GM18861 (cell line): ENCODE measurements around the gene NCKAP5.

Experiments
- ATAC-seq: cut with Tn5 transposase; IDR thresholded peaks from one replicate; pipeline ENCODE4 v1.9.1; 2021; ENCODE audit not compliant: unreplicated experiment

Gene NCKAP5

DNA sequence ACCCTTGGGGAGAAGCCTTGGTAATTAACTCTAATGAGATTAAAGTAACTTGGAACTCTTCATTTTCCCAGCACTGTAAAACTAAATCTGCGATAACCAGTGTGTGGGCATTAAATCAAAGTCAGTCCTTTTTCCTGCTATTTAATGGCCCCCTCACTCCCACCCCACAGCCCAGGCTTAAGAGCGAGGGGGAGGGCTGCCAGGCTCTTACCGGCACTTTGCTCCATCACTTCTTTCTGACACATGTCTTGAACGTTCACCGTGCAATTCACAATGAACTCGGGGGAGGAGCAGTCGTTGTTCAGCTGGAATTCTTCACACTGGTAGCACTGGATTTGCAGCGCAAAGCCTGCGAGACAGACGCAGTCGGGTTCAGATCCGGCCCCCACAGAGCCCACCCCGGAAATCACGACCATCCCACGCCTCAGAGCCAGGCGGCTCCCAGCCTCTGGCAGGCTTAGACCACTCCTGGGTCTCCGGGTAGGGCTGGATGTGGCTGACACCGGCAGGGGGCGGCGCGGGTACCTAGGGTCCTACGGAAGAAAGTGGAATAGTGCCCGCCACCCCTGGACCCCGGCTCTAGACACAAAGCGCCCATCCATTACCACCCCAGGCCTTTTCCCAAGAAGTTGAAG lies 900.0 kb downstream of the NCKAP5 start:
- no peak for ATAC-seq

DNA sequence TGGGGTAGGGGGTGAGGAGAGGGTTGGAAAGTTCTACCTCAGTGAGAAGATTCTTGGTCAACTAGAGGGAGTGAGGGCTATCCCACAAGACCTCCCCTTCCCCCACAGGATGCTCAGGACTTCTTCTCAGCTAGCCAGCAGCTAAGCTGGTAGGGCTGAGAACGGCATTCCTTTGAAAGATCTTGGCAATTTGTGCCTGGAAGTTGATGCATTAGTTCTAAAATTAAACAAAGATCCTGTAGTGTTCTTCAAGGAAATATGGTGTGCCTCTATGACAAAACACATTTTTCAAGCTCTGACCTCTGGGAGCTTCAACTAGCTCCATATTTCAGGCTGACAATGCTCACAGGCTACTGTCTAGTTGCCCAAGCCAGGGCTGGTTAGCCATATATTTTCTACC lies 900.6 kb downstream of the NCKAP5 start:
- no peak for ATAC-seq

DNA sequence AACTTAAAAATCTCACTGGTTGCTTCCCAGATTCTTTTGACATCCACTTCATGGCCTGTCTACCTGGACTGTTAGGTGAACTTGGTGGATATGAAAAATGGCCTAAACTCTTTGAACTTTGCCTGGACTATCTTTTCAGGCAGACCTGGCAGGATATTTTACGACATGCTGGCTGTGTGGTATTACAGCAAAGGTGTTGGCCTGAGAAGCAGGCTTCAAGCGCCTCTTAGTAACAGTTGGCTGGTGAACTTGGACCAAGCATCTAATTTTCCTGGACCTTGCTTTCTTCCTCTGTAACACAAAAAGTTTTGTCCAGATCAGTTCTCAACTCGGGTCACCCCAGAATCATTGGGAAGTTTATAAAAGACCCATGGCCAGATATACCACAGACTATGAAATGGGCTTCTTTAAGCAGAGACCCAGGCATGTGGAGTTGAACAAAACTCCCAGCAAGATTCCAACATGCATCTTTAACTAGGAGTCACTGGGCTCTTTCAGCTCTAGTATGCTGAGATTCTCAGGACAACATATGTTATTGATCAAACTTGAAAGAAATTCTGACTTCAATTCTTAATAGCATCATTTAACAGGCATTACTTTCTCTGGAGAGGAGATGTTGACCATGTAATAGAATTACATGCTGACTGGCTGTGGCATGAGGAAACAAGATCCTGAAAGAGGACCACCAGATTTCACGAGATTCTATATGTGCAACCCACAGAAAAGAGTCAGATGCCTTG lies 902.7 kb downstream of the NCKAP5 start:
- ATAC-seq = no peak

DNA sequence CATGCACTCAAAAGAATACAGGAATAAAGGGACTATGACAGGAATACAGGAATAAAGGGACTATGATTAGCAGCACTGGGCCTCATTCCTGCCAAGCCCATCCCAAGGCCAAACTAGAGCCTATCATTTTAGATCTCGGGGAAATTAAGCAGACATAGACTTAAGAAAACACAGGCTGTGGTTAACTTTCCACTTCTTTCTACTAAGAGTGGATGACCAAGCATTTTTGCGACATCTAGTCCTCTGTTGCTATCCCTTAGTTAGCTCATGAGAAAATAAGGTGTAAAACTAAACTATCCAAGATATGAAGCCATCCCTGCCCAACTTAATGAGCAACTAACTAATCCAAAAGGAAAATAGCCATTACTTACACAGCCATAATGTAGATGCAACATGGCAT lies 904.2 kb downstream of the NCKAP5 start:
- no peak for ATAC-seq

DNA sequence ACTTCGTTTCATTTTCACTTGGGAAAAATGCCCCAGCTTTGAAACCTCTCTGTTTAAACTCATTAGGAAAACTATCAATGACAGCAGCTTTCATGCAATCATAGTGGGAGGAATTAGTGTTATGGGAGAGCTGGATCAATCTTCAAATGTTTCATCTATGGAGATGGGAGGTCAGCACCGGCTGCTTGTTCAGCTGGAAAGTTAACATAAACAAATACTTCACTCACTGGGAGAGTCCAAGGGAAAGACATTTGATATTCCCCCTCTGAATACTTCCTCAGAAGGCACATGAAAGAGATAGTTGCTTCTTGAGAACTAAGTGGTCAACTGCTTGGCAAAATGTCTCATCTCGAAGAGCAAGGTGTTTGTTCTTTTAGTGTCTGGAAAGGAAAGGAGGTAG lies 905.5 kb downstream of the NCKAP5 start:
- no peak for ATAC-seq

DNA sequence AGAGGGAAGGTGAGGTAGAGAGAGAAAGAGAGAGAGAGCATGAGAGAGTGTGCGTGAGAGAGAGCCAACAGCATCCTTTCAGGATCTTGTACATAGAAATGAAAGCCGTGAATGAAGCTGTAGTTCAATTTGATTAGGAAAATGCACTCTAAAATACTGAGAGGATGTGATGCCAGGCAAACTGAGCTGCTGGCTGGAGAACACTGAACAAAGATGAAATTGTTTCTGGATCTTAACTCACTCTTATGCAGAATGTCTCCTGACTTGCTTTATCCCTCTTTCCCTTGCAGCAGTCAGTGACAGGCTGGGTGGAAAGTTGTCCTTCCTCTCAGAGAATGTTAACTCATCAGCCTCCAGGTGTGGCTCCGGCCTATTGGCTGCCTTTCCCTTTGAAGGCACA lies 908.9 kb downstream of the NCKAP5 start:
- no peak for ATAC-seq

DNA sequence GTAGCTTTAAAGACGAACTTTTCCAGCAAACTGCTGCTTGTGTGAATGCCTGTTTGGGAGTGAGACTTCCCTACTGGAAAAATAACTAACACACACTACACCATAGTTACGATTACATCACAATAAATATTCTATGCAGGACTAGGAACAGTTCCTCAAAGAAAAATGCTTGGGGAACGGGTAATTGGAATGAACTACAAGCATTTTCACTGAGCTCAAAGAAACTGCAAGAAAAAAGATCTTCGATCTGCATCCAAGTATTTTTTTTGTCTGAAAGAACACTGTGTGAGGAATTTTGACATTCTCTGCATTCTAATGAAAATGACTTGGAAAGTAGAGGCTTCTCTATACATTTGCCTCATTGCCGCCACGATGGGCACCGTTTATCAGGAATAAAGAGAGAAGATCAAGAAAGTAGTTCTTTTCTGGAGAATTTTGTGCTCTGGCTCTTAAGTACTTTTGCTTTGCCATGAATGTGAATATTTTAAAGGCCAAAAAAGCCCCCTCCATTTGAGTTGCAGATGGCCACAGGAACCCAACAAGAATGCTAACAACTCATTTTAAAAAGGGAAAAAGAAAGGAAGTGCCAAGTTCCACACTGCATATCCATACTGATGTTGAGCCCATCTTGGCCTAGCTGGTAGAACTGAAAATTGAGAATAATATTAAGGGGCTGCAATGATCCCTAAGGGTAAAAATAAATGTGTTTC lies 911.8 kb downstream of the NCKAP5 start:
- ATAC-seq = no peak

DNA sequence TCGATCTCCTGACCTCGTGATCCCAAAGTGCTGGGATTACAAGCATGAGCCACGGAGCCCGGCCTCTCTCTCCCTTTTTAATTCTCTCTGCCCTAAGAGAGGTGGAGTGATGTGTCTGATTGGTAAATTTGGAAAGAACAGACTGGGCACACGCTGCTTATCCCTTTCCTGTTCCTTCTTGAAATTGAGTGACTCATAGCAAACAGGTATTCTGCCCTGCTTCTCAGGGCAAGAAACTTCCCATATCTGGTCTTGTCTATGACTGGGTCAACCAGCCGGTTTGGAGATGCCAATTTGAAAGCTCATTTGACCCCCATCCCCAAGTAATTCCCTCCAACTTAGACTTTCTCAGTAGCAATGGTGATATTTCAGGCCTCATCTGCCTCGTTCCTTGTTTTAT lies 913.3 kb downstream of the NCKAP5 start:
- no peak for ATAC-seq

DNA sequence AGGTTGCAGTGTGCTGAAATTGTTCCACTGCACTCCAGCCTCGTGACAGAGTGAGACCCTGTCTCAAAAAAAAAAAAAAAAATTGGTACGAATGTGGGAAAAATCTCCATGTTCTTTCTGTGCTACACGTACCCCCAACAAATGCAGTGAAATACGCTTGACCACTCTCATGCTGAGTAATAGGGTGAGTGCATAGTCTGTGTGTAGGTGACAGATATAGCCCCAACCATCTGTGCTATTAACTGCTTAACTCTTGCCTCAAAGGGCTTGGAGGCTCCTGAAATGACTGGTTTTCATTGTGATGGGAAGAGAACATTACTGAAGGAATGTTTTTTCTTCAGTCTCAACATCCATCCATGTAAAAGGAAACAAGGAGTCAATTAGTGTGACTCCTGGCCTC lies 913.9 kb downstream of the NCKAP5 start:
- ATAC-seq = no peak

DNA sequence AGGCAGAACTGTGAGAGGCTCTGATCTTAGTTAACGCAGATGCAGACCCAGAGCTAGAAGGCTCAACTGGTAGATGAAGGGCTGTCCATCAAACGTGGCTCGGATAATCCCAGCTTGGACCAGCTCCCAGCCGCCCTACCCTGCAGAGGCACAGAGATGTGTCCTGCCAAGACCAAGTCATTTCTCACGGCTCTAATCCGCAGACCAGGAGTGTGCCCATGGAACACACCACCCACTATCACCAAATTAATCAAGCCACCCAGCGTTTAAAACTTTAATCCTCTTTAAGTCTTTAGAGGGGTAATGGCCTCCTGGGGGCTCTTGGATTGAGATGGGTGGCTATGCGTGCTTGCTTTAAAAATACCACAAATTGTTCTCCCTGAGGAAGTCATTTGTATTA lies 915.8 kb downstream of the NCKAP5 start:
- ATAC-seq = no peak

DNA sequence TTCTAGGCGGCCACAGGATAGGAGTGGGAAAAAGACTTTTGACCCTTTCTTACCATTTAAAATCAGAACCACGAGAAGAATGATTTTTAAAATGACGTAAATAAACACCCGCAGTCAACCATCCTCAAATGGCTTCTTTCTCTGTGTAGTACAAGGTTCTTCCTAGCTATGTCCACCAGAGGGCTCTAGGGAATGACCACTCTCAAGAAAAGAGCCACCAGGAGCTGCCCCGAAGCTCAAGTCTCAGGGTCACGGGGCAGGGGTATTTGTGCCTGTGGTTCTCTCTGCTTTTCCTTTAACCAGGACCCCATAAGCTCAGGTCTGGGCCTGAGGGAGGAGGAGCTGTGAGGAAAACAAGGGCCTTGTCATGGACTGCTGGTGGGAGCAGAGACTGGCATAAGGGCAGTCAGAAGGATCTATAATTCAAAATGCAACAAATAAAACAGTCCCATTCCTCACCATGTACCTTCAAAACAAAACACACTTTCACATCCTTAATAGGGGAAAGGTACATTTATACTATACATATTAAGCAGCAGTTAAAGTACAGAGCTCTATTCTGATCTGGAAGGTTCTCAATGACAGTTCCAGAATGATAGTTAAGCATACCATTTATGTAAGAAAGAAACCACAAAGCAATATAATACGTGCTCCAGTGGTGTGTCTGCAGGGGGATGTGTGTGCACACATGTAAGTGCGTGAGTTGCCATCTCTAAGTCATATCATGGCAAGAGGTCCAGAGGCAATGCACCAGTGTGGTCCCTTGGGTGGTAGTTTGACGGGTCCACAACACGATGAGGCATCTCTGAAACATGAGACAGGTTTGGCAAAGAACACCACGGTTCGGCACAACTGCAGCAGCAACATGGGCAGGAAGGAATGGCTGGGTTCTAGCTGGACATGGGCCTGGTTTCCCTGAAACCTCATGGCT lies 916.9 kb downstream of the NCKAP5 start:
- no peak for ATAC-seq

DNA sequence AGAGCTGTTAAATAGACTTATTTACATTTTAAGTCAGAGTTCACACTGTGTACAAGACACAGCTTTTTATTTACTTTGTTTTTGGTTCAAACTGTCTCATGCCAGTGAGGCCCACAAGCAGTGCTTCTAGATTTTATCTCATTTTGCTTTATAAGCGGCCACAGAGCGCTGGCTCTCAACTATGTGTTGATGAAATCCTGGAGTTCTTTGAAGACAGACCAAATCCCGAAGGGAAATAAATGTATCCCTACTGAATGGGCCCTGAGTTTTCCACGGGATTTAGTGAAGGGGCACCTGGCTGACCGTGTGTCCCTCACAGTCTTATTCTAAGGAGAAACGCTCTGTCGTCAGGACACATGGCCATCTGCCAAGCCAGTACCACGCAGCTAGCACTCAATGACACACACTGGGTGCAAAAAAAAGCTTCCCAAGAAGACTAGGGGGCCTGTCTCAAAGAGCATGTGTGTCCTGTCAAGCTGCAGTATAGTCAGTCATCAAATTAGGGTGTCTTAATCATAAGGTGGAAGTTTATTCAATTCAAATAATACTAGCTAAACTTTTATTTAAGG lies 921.6 kb downstream of the NCKAP5 start:
- ATAC-seq = no peak

DNA sequence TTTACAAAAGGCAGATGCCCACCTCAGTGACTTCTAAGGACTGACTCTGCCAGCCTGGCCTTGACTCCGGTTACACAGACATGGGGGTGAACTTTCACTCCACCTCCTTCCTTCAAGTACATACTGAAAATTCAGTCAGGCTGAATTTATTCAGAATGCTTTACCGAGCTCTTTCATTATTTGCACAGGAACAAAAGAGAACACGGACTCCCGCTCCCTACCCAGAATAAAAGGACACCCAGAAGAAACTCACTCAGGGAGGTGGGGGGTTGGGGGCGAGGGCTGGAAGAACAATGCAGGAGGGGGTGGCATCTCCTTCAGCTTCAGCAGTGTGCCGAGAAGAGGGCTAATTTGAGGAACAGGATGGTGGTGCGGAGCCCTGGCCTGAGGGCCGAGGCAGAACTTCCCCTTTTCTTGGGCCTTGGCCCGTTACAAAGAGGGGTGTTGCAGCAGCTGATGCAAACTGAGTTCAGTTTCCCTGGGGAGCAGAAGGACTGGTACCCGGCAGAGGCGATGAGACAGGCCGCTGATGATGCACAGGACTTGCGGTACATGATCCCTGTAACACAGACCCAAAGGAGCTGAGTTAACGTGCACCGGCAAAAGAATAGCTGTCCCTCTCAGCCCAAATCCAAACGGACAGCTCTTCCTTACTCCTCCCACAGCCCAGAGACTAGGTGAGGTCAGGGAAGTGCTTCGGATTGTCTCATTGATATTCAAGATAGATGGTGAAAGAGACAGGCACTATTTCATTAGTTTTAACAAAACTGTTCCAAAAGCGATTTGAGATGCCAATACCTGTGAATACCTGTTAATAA lies 922.3 kb downstream of the NCKAP5 start:
- peak; percentile 62 for ATAC-seq

DNA sequence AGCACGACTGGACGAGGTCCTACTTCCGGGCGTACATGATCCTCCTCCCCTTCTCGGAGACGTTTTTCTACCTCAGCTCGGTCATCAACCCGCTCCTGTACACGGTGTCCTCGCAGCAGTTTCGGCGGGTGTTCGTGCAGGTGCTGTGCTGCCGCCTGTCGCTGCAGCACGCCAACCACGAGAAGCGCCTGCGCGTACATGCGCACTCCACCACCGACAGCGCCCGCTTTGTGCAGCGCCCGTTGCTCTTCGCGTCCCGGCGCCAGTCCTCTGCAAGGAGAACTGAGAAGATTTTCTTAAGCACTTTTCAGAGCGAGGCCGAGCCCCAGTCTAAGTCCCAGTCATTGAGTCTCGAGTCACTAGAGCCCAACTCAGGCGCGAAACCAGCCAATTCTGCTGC lies 923.1 kb downstream of the NCKAP5 start:
- ATAC-seq = no peak

DNA sequence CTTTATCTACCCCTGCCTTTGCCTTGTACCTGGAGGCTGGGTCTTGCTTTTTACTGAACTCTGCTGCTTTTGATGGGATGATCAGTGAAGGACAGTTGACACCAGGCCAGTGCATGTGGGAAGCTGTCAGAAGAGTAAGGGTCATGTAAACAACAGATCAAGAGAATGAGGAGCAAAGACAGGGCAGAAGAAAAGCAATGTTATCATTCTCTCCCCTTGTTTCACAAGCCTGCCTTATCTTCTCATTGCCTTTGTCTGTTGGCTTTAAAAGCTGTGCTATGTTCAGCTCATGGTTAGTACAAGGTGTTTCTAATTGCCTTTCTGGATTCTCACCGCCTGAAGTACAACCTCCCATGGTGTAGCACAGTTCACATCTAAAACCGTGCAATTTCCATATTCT lies 925.8 kb downstream of the NCKAP5 start:
- ATAC-seq = no peak

DNA sequence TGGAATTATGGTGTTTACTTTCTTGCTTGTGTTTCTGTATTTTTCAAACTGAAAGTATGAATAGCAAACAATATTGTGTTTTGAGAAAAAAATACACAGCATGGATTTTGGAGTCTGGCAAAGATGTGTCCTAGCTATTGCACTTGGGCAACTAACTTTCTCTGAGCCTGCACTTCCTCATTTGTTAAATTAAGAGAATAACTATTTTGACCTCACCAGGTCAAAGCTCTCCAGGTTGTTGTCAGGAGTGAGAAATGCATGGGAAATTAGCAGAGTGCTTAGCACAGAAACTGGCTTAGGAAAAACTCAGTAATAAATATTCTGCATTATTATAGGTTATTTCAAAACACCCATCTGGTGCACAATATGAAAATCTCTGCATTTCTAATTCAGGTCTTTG lies 926.4 kb downstream of the NCKAP5 start:
- ATAC-seq = no peak

DNA sequence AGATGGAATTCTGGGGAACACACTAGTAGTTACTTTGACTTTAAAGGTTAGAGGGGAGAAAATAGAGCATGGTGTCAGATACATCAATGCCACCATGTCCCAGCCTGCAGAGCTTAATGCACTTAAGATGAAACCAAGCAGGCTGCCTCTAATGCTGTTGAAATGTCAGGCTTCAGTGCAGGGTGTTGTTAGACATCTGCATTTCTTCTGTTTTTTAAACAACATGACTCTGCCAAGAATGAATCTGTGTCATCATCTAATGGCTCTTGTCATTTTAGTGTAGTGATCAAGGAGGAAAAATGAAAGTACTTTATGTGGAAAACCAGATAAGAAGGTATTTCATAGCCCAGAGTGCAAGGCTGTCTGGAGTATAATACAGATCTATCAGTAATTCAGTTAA lies 928.1 kb downstream of the NCKAP5 start:
- ATAC-seq = no peak

DNA sequence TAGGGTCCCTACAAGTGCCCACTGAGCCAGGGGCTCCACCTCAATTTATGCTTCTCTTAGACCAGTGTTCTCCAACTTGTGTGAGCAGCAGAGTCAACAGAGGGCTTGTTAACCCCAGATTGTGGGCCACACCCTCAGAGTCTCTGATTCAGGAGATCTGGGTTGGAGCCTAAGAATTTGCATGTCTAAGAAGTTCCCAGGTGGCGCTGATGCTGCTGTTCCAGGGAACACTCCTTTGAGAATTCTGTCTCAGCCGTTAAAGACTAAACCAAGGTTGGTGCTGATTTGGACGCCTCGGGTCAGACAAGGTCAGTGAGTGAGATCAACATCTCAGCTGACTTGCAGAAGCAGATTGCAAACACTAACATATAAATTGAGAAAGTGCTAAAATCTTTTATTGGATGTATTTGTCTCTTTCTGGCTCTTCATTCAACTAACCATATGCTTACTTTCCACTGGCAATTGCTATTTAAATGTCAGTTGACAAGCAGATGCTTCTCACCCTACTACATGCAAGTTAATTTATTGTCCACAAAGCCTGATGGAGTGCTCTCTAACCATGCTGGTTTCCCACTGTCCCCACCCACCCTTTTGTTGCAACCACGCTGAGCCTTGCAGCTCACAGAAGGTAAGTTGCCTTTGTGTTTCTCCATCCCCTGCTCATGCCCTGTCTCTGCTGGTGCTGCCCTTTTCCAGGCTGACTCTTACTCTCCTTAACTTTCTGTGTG lies 929.8 kb downstream of the NCKAP5 start:
- no peak for ATAC-seq

DNA sequence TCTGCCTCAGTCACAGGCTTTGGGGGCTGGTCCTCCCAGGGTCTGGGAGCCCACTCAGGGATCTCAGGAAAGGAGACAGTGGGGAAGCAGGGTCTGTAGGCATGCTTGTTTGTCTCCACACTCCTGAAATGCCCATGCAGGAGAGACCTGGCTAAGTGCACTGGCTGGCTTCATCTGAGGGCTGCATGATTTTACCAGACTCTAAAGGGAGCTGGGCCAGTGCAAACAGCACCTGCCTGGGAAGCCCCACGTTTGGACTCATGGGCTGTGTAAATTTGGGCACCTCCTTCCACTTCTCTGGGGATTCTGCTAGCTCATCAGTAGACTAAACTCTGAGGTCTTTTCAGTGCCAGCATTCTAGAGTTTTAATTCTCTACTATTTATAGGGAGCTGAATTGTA lies 931.9 kb downstream of the NCKAP5 start:
- no peak for ATAC-seq
